HG03521 (cell line): ENCODE measurements around the gene SC5D.

ENCODE experiments used
- ATAC-seq: cut with Tn5 transposase; IDR thresholded peaks from one replicate; pipeline ENCODE4 v1.9.1; 2021; ENCODE audit warnings: mild to moderate bottlenecking, moderate library complexity; ENCODE audit not compliant: unreplicated experiment

The SC5D gene

DNA sequence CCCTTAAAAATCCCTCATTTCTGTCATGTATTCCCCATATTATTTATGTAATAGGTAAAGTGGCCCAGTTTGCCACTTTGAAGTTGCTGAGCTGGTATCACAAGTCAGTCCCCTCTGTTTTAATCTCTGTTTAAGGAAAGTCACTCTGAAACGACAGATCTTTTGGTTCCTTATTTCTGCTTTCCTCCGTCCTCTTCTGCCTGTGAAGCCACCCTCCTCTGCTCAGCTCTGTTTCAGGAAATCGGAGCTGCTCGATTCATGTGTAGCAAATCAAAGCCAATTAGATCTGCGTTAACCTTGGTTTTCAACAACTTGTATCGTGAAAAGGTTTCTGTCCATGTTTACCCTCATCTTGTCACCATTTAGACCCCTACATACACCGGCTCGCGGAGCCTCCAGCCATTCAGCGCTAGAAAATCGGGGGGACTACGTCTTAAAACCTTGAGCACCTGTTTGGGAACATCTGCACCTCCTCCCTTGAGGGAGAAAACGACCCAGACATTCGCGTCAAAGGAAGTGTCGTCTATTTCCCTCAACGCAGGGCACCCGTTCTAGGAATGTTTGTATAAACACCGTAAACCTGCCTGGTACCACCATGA, 576 bp upstream of the SC5D start:
- ATAC-seq: peak; percentile 1

DNA sequence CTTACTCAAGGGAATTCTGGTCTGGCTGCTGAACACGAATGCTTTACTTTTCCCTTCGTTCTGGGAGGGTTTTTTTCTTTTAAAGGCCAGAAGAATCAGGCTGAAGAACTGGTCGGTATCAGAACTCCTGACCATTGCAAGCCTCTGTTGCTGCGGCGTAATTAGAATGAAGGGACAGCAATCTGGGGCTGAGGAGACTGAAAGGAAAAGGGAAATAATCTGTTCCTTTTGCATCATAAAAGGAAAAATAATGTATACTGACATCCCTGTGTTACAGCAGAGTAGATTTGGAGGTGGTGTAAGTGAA, 670 bp downstream of the SC5D start:
- no peak for ATAC-seq

DNA sequence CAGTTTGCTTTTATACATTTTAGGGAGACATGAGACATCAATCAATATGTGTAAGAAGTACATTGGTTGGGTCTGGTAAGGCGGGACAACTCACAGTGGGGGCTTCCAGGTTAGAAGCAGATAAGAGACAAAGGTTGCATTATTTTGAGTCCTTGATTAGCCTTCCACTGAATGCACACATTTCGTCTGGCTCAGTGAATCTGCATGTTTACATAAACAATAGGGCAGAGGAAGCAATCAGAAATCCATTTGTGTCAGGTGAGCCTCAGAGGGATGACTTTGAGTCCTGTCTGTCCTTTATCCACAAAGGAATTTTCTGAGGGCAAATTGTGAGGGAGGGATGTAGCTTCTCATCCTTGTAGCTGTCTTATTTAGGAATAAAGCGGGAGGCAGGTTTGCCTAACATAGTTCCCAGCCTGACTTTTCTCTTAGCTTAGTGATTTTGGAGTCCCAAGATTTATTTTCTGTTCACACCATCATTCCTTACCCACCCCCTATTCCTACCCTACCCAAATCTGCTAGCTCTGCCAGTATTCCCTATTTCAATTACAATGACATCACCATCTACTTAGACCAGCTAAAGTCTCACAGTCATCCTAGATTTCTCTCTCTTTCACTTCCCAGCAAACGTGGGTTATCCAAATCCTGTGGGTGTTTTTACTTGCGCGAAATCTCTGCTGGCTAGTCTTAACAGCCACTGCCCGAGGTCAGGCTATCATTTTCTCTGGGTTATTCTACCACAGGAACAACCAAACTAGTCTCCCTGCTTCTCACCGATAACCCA, 2.9 kb downstream of the SC5D start:
- ATAC-seq: no peak

DNA sequence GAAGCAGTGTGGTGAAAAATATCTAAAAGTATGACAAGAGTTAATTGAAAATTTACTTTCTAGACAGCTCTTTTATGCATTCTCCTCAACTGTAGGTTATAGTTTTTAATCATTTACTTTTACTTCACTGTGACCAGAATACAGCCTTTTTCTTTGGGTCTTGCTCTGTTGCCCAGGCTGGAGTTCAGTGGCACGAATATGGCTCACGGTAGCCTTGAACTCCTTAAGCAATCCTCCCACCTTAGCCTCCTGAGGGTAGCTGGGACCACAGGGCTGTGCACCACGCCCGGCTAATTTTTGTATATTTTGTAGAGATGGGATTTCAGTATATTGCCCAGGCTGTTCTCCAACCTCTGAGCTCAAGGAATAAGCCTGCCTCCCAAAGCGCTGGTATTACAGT, 5.3 kb downstream of the SC5D start:
- no peak for ATAC-seq

DNA sequence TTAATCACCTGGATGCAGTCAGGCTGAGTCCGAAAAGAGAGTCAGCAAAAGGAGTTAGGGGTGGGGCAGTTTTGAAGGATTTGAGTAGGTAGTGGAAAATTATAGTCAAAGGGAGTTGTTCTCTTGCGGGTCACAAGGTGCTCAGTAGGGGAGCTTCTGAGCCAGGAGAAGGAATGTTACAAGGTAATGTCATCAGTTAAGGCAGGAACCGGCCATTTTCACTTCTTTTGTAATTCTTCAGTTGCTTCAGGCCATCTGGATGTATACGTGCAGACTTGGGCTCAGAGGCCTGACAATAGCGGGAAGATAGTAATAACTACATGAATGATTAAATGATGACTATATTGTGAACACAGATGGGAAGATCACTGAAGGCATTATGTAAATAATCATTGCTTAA, 6.2 kb downstream of the SC5D start:
- ATAC-seq: no peak

DNA sequence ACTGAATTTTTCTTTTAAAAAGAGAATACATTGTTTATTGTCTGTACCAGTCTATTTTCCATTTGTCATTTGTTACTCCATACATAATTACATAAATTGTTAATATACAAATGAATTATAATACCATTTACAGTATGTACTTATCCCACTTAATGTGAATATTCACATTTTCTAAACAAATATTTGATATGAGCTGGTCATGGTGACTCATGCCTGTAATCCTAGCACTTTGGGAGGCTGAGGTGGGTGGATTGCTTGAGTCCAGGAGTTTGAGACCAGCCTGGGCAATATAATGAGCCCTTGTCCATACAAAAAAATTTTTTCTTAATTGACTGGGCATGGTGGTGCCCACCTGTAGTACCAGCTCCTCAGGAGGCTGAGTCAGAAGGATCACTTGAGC, 6.8 kb downstream of the SC5D start:
- ATAC-seq: no peak

DNA sequence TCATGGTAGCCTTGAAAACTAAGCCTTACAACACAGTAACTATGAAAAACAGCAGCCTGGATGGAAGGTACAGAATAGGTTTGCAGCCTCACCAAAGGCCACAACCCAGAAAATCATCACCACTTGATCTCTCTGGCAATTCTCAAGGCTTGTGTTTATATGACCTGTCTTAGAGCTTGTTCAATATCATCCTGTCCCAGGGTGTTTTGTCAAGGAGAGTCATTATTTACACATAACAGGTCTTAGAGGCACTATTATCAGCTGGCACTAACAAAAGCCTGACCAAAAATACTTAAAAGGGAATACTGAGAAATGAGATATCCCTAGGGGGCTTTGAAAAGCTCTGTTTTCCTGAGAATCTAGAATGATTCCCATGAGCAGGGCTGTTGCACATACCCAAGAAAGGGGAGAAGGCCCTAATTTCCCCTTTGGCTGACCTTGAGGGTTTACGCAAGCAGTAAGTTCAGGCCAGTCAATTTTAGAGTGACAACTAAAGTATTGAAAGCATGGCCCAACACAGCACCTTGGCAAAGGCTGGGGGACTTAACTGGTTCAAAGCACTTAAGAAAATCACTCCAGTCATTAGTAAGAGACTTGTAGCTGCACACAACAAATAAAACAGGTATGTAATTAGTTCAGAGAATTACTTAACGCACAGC, 7.9 kb downstream of the SC5D start:
- no peak for ATAC-seq

DNA sequence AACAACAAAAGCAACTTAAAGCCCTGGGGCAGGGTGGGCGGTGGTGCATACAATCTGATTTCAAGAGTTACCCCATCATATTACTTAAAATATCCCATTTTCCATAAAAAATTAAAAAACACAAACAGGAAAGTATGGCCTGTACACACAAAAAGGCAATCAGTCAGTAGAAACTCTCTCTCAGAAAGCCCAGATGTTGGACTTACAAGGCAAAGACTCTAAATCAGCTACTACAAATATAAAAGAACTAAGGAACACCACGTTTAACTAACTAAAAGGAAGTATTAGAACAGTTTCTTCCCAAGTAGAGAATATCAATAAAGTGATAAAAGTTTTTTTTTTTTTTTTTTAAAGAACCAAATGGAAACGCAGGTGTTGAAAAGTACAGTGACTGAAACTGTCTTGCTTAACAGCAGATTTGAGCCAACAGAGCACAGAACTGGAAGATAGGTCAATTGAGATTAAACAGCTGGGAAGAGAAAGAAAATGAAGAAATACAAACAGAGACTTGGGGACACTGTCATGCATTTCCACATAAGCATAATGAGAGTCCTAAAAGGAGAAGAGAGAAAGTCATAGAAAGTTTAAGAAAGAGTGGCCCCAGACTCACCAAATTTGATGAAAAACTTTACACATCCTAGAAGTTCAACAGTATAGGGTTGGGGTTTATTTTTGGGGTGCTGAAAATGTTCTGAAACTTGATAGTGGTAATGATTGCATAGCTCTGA, 8.6 kb downstream of the SC5D start:
- no peak for ATAC-seq

DNA sequence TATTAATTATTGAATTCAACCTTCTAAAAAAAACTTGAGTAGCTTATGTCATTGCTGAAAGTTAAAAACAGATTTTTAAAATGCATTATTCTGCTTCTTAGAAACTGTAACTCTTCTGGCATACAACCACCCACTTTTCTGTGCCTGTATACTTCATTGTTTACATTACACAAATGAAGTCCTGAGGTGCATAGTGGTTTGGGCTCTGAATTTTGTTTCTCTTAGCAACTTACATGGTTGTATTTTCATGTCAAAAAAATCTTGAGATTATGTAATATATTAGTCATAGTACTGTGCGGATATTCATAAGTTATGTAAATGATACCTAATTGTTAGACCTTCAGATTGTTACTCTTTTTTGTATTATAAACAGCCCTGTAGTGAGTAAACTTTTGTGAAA, 12.2 kb downstream of the SC5D start:
- ATAC-seq: no peak

DNA sequence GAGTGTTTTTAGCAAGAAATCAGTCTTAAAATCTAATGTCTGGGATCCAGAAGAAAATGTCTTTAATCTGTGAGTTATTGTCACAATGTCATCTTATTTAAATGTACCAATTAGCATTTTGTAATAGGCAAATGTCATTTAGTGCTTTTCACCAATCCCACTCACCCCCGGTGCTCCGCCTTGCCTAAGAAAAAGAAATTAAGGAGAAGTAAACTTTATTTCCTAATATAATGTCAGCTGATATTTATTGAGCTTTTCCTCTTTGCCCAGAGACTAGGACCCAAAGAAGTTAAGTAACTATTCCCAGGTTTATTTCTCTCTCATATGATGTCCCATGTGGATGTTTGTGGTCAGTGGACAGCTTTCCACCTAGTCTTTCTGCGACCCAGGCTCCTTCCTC, 16.2 kb downstream of the SC5D start:
- no peak for ATAC-seq

DNA sequence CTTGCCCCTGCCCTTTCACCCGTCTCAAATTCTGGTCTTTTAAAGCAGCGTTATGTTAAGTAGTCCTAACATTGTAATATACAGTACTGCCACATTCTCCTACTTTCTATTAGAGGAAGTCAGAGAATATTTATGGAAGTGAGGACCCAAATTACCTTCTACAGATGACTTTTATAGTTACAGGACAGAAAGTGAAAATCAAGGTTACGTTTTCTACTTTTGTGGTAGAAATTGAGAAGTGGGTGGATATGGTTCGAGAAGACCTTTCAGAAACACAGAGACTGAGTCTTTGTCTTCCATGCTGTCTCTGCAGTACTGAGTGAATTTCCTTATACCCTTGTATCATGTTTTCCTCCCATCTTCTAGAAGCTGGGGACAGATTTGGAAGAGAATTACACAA, 17.1 kb downstream of the SC5D start:
- ATAC-seq: peak; percentile 77

DNA sequence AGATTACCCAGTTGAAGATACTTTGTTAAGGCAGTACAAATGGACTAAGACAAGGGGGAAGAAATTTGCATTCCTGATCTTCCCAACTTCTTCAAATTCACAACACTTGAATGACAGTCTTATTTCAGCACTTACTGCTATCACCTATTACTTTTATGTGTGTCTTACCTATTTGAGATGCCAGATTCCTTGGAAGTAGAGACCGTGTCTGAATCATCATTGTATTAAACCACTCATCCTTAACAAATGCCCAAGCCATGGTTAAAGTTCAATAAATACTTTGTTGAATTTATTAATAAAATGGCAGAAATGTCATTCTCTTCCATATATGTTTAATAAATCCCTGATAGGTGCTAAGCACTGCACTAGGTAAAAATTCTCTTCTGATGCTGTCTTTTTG, 18.3 kb downstream of the SC5D start:
- ATAC-seq: no peak

DNA sequence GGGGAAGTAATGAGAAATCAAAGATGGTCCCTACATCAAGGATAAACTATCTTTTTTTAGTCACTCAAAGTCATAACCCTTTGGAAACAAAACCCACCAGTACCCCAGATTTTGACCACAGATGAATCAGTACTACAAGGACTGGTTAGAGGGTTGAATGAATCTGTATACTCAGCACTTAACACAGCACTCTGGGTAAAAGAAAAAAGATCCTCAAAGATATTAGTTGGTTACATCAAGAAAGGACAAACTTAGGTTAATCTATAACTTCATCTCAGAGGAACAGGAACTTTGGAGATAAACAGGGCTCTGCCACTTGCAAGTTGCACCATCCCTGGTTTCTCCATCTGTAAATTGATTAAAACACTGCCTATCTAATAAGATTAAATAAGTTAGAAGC, 18.8 kb downstream of the SC5D start:
- ATAC-seq: no peak

DNA sequence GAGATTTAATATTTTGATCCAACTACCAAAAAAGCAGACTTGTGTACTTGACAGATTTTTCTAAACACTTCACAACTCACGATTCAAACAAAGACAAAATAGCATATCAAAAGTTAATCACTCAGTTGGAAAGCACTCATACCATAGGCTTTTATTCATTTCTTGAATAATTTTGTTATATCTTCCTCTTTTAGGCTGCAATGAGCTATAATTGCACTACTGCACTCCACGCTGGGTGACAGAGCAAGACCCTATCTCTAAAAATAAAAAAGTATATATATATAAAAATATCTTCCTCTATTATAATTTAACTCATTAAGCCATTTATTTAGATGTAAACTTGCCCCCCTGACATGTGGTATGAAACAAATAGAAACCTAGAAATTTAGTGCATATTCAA, 19.9 kb downstream of the SC5D start:
- ATAC-seq: no peak

DNA sequence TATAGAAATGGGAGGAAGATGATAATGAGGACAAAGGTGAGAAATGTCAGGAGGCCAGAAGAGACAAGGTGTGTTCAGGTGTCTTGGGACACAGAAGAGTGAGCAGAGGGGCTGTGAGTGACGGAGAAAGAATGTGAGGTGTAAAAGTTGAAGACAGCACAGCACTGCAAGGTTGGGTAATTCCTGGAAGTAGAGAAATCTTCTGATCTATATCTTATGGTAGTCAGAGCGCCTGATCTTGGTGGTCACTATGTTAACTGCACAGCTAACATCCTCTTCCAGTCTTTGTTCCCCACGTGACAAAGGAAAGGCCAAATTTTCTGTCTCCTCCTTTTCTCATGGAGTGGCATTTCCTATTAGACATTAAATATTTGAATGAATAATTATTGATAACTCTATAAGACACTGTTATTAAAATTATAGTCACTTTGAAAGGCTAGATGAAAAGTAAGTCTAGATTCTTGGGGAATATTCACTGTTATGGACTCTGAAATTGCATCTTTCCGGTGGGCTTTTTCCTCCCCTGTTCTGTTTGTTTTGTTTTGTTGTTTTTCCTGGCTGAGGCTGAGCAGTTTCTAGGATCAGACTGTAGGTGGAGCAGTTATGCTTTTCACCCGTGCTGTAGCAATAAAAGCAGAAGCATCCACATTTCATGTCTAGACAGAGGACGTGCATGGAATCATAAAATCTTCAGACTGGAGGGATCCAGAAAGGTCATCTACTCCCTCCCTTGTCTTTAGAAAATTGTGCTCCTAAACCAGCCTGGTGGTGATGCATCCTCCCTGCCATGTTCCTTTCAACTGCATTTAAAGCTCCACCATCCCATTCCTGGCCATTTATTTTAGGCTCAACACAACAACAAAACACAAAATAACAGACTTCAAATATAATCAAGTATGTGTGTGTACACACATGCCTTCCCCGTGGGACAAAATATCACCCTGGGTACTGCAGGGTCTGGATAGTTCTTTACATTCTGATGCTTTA, 26.6 kb downstream of the SC5D start:
- no peak for ATAC-seq

DNA sequence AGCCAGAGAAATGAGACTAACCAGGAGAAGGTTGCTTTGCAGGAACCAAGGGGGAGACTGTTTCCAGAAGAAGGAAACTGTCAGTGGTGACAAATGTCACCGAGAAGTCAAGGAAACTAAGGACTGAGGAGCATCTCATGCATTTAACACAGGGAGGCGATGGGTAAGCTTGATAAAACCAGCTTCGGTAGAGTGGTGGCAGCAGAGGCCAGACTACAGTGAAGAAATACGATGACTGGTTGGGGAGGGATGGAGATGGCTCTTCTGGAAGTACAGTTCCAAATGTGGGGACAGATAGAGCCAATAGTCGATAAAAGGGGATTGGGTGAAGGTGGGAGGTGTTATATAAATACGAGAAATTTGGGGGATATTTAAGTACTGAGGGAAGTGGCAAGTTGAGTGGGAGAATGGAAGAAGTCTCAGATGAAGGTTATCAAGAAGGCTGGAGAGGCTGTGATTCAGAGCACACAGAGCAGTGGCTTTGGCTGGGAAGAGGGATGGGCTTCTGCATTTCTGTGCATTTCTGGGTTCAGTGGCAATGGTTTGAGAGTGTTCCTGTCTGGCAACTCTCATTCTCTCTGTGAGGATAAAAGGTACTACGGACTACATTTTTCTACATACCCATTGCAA, 29.2 kb downstream of the SC5D start:
- ATAC-seq: no peak

DNA sequence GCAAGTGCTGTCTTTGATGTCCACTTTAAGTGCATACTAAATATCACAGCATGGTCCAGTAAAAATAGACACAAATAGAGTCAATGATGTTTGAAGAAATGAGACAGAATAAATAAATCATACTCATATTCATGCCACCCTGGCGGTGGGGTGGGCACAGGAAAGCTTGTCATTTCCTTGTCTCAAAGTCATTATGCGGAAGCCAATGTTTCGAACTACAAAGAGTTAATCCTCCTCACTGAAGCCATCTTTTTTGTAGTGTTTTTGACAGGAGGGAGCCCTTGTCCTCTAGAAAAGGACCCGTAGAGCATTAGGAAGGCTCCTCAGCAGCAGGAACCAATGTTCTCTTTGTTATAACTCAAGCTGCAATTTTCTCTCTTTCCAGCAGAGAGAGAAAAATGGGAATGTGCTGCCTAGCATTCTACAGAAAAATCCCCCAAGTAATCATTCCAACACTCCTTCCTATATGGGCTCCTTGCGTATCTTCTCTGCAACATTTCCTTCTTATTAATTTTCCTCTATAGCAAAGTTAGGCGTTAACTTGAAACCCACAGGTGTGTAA, 30.6 kb downstream of the SC5D start:
- ATAC-seq: no peak

DNA sequence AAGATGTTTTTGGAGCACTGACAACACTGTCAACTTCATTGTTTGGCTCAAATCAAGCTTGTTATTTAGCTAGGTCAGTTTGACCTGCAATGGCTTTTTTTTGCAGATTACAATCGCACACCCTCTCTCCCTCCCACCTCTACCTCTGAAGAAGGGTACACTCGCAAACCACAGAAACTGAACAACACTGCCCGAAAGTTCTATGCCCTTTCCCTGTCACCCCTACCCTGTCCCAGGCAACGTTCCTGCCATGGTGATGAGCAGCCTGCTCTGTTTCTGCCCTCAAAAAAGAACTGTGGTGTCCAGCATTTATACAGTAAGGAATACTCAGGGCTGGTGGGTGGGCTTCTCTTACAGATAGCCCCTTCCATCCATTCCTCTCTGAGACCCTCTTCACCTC, 33.7 kb downstream of the SC5D start:
- ATAC-seq: no peak

DNA sequence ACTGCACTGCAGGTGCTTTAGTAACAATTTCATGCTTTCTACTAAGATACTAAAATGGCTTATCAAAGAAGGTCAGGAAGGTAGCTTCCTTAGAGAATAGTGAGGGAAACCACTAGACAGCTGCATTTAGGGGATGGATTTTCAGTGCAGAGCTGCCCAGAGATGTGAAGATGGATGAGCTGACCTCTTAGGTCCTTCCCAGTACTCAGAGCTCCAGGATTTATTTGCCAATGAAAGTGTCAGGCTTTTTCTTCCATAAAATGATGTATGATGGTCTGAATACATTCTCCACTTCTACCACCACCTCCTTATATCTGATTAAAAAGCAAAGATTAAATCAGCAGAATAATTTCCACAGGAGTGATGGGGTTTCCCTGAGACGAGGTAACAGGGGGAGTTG, 35.0 kb downstream of the SC5D start:
- ATAC-seq: no peak
